ENCODE data around the gene PAAF1.

- TF ChIP-seq CTCF (IDR thresholded peaks at IDR 0.05; ENCODE audit: low read depth, low read length, poor library complexity, severe bottlenecking), result no peak
- no peak for TF ChIP-seq EZH2phosphoT487 (IDR thresholded peaks at IDR 0.05; ENCODE audit: borderline replicate concordance, low read length)
Measured at GRCh38 chr11:73866095-73866579, 10.7 kb upstream of the PAAF1 start.

Data from DOHH2 (cell line).